Stimulated activated CD8-positive, alpha-beta memory T cell treated with anti-CD3 and anti-CD28 coated beads, Interleukin-2, amount 100 ng/mL, for 1 hour (primary cell): ENCODE data around the gene KANSL1.
"Not testable (repeated sequence)": the region's sequence is repeated elsewhere in the genome, so short reads cannot be mapped to it uniquely, and the experiment has no call there.

Experiments used
- DNase-seq, 2 donors: peaks; one replicate each; pipeline ENCODE4 v3.0.0-alpha.2; 2020; ENCODE audit warnings: low read depth in 2 of 2

Gene KANSL1

DNA sequence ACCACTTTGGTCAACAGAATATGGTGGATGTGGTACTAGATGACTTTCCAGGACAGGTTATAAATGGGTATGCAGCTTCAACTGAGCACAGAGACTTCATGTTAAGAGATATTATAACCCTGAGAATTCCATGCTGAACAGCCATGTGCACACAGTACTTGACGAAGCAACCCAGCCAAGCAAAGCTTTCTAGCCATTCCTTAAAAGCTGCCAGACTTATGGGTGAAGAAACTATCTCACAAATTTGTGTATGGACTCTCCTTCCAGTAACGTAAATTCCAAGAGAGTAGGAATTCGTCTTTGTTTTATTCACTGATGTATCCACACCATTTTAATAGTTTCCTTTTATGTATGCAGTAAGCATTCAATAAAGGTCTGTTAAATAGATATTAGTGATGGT, 76.1 kb downstream of the KANSL1 start:
- no peak for DNase-seq

- no peak for DNase-seq
Measured at GRCh38 chr17:46115699-46116098, 77.5 kb downstream of the KANSL1 start.

- DNase-seq = not testable (repeated sequence)
Measured at GRCh38 chr17:46111236-46111635, 82.0 kb downstream of the KANSL1 start.

DNA sequence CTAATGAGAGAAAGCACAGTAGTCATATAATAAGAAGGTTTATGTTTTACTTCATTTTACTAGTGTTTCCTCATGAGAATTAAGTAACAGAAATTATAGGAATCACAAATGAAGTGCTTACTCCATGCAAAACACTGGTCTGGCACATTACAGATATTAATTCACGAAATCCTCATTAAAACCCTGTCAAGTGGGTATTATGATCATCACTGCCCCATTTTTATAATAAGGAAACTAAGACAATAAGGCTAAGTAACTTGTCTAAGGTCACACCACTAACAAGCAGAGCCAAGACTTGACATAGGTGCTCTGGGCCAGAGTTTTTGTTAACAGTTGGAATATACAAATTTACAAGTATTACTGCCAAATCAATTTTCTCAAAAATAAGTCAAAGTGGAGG, 83.0 kb downstream of the KANSL1 start:
- no peak for DNase-seq

DNA sequence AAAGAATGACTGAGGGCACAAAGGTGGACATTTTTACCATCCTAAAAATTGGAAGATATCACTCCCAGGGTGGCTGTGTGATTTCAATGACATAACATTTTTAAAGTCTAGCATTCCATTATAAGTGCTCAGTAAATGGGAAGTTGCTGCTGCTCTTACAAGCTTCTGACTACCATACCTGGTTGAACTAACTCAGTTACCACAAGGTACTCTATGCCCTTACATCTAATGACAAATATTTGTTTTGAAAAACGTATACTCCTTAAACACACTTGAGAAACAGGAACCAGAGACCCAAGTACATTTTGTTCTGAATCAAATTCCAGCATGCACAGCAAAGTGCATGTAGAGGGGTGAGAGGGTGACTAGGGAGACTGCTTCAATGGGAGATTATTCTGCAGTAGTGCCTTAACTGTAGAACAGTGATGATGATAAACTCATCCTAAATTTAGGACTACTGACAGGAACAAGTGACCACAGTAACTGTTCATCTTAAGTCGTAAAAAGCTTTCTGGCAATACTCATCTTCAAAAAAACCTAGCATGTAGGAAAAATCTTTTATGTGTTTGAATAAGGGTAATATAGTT, 83.5 kb downstream of the KANSL1 start:
- DNase-seq = no peak

GRCh38 chr17:46108550-46109110, 84.6 kb downstream of the KANSL1 start:
- DNase-seq = no peak

GRCh38 chr17:46108120-46108519, 85.1 kb downstream of the KANSL1 start:
- DNase-seq = no peak

DNA sequence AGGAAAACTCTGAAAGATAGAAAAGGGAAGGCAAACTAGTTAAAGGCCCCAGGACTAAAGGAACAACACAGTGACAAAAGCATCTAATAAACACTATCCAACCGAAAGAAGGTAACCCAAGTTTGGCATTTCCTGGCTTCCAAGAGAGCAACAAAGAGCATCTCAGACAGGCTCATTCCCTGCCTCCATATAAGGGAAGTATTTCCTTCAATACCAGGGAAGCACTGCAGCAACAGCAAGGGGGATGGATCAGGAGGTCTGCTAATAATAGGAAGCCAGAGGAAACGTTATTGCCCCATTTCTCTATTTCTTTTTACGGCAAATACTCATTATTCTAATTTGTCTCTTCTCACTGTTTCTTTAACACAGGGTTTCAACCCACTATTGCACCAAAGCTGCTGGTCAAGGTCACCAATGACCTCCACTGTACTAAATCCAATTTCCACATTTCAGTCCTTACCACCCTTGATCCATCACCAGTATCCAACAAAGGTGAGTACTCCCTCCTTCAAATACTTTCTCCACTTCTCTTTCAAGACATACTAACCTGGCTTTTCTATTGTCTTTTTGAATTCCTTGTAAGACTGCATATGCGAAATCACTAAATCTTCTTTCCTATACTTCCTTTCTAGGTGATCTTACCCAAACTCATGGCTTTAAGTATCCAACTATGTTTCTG, 86.1 kb downstream of the KANSL1 start:
- DNase-seq = no peak

DNA sequence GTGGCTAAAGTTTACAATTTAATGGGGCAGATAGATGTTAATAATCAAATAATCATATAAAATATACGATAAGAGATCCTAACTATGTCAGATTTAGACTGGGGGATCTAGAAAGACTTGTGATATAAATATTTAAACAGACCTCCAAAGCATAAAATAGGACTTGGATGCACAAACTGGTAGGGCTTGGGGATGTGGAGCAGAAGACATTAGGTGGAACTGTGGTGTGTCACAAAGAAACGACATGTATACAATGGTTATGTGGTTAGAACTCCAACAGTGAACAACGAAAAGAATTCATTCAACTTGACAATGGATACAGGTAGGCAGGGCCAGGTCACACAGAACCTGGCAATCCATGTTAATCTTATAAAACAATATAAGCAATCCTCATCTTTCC, 90.4 kb downstream of the KANSL1 start:
- DNase-seq = not testable (repeated sequence)

DNA sequence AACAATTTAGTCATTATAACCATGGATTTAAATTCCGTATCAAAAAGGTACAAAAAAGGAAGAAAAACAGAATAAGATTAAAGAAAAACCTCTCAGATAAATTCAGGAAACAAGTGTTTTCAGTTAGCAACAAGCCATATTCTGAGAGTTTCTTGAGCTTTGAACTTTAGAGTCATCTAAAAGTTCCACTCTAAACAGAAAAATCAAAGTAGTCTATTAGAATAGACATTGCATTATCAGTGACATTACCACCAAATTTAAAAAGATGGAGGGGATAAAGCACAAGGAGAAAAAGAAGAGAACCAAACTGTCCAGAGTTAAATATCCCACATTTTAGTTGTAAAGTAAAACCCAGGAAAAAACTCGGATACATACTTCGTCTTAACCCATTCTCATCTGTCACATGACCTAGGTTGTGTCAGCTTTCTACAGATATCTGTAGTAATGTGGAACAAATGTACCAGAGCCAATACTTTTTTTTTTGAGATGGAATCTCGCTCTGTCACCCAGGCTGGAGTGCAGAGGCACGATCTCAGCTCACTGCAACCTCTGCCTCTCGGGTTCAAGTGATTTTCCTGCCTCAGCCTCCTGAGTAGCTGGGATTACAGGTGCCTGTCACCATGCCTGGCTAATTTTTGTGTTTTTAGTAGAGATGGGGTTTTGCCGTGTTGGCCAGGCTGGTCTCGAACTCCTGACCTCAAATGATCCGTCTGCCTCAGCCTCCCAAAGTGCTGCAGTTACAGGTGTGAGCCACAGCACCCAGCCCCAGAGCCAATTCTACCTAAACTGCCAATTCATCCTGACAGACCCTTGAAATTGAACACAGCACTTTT, 91.2 kb downstream of the KANSL1 start:
- DNase-seq = not testable (repeated sequence)

DNA sequence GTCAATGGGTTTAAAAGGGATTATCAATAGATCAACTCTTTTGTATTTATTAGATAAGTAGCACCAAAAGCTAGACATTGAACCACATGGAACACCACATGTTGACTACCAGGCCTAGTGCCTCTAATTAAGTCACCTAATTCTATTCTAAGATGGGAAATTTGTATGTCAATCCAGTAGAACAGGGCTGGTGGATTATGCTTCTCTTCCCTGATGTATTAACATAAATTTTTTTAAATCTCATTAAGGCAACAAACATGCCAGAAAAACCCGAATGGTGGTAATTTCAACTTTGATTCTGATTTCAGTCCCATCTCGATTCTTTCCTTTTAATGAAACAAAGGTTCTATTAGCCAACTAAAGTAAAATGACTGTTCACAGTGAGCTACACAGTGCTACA, 92.6 kb downstream of the KANSL1 start:
- DNase-seq = no peak

GRCh38 chr17:46099865-46100264, 93.4 kb downstream of the KANSL1 start:
- DNase-seq = no peak

DNA sequence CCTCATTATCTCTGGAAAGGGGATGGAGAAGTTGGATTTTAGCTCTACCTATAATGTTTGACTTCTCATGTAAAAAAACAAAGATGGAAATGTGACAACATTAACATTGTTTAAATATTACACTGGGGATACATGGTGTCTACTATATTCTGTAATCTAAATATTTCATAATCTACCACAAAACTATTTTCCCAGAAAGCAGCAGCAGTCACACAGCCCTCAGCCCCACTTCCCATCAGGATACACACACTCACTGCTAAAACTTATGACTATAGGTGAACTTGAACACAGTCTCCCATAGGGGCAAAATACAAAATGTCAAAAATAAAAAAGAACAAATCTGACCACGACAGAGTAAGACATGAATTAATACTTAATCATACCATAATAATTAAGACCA, 95.7 kb downstream of the KANSL1 start:
- DNase-seq = no peak

GRCh38 chr17:46092991-46093390, 100.2 kb downstream of the KANSL1 start:
- no peak for DNase-seq

- no peak for DNase-seq
Measured at GRCh38 chr17:46090871-46091270, 102.4 kb downstream of the KANSL1 start.

GRCh38 chr17:46089389-46089965, 103.8 kb downstream of the KANSL1 start:
- DNase-seq = no peak

GRCh38 chr17:46088595-46088994, 104.6 kb downstream of the KANSL1 start:
- no peak for DNase-seq

GRCh38 chr17:46087871-46088270, 105.4 kb downstream of the KANSL1 start:
- not testable (repeated sequence) for DNase-seq

GRCh38 chr17:46086821-46087220, 106.4 kb downstream of the KANSL1 start:
- no peak for DNase-seq

DNA sequence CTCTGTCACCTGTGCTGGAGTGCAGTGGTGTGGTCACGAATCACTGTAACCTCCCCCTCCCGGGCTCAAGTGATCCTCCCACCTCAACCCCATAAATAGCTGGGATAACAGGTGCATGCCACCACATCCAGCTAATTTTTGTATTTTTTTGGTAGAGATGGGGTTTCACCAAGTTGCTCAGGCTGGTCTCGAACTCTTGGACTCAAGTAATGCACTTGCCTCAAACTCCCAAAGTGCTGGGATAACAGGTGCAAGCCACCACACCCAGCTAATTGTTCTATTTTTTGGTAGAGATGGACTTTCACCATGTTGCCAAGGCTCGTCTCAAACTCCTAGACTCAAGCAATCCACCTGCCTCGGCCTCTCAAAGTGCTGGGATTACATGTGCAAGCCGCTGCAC, 107.7 kb downstream of the KANSL1 start:
- DNase-seq = no peak

DNA sequence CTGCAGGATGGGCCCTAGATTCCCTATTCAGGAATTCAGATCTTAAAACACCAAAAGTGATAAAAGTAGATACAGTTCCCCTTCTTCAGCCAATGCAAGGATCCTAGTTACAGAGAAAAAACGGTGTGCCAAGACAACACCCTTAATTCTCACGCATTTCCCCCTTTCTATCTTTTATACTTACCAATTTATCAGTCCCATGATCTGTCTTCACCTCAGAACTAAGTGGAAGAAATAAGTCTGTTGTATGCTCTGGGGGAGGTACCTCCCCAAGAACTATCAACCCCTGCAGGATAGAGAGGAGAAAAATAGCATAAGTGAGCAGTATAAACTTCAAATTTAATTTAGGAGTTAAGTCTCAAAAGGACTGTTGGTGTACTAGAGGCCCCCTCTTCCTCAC, 111.0 kb downstream of the KANSL1 start:
- DNase-seq = no peak

- DNase-seq = no peak
Measured at GRCh38 chr17:46081018-46081320, 112.3 kb downstream of the KANSL1 start.
